Chondrocyte (in vitro differentiated cells): ENCODE results near the gene PTDSS2. TPM values are rescaled to one million over a fixed set of nuclear protein-coding genes. Genes with fewer than 3 reads are reported as not detected.

Experiments used
- DNase-seq: peaks from one replicate; pipeline ENCODE4 v3.0.0; 2021; ENCODE audit warnings: mixed read lengths, low spot score
- H3K27ac Mint-ChIP-seq: one replicate; pipeline ENCODE4 v1.8.0; 2021; ENCODE audit warnings: mild to moderate bottlenecking, moderate library complexity, mixed read lengths; ENCODE audit not compliant: unreplicated experiment
- H3K27me3 Mint-ChIP-seq: 2 replicates; pipeline ENCODE4 v1.8.0; 2021; ENCODE audit warnings: low read depth, mixed read lengths
- H3K36me3 Mint-ChIP-seq: 2 replicates; pipeline ENCODE4 v1.8.0; 2021; ENCODE audit warnings: low read depth, mixed read lengths
- H3K4me1 Mint-ChIP-seq: 2 replicates; pipeline ENCODE4 v1.8.0; 2021; ENCODE audit warnings: low read depth, mild to moderate bottlenecking, mixed read lengths
- H3K4me3 Mint-ChIP-seq: one replicate; pipeline ENCODE4 v1.8.0; 2021; ENCODE audit warnings: mild to moderate bottlenecking, moderate library complexity, mixed read lengths; ENCODE audit not compliant: unreplicated experiment
- H3K9me3 Mint-ChIP-seq: 2 replicates; pipeline ENCODE4 v1.8.0; 2021; ENCODE audit warnings: low read depth, mixed read lengths
- total RNA-seq: library from RNA; stranded (reverse); gene quantifications from 3 replicates; pipeline ENCODE4 v1.2.1, GENCODE V29; 2021
- TF ChIP-seq, protein P1 (sequence below): fragments of 200-600 bp; sonication (generic); IDR thresholded peaks from 2 replicates; pipeline ENCODE4 v1.5.0; 2021; ENCODE audit warnings: antibody characterized with exemption, mild to moderate bottlenecking, moderate library complexity

Gene PTDSS2
- total RNA-seq, 1 donor from 2014 or later, result 30.0 TPM

DNA sequence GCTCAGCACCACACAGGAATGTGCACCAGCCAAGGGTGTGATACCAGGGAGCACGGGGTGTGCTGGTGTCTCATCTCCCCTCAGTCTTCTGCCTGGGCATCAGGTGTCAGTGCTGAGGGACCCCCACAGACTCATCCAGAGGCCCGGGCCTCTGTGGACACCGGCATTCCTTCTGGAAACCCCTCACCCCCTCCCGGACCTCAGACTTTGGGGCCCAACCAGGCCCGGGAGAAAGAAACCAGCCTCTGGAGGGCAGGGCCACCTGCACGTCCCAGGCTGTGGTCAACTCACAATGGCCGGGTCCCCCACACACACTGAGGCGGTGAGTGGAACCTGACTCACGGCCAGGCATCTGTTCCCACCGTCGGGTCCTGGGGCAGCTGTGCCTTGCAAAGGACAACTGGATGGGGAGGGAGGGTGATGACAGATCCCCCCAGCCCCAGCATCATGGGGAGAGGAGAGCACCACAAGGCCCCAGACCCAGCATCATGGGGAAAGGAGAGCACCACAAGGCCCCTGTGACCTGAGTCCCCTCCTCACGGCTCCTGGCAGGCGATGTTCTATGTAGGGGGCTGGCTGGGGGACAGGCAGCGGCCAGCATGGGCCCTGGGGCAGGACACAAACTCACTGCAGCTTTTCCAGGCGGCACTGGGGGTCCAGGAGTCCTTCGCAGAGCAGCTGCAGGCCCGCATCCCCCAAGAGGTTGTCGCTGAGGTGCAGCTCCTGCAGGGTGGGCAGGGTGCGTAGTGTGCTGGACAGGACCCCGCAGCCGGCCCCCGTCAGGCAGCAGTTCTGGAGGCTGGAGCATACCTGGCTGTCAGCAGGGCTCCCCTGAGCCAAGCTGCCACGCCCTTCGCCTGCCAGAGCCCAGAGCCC, 49.4 kb downstream of the PTDSS2 start:
- Mint-ChIP-seq H3K9me3 (no peaks in the 10 kb centered on the region), H3K4me1 (peaks cover 11% of the 10 kb centered on the region), H3K4me3 (no peak overlapping the region), H3K36me3 (peaks cover 32% of the 10 kb centered on the region), H3K27ac (peak overlapping the region; percentile 27), H3K27me3 (no peaks in the 10 kb centered on the region)
- no peak for DNase-seq
- TF ChIP-seq, protein P1, sequence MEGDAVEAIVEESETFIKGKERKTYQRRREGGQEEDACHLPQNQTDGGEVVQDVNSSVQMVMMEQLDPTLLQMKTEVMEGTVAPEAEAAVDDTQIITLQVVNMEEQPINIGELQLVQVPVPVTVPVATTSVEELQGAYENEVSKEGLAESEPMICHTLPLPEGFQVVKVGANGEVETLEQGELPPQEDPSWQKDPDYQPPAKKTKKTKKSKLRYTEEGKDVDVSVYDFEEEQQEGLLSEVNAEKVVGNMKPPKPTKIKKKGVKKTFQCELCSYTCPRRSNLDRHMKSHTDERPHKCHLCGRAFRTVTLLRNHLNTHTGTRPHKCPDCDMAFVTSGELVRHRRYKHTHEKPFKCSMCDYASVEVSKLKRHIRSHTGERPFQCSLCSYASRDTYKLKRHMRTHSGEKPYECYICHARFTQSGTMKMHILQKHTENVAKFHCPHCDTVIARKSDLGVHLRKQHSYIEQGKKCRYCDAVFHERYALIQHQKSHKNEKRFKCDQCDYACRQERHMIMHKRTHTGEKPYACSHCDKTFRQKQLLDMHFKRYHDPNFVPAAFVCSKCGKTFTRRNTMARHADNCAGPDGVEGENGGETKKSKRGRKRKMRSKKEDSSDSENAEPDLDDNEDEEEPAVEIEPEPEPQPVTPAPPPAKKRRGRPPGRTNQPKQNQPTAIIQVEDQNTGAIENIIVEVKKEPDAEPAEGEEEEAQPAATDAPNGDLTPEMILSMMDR, result no peak

GRCh38 chr11:501001-501682, 51.1 kb downstream of the PTDSS2 start:
- H3K9me3 Mint-ChIP-seq, result no peaks in the 10 kb centered on the region
- no peak overlapping the region for H3K4me3 Mint-ChIP-seq
- DNase-seq, result no peak
- TF ChIP-seq, protein P1, result no peak
- H3K27ac Mint-ChIP-seq, result no peak overlapping the region
- H3K36me3 Mint-ChIP-seq, result peaks cover 25% of the 10 kb centered on the region
- H3K4me1 Mint-ChIP-seq, result peaks cover 26% of the 10 kb centered on the region
- H3K27me3 Mint-ChIP-seq, result no peaks in the 10 kb centered on the region

DNA sequence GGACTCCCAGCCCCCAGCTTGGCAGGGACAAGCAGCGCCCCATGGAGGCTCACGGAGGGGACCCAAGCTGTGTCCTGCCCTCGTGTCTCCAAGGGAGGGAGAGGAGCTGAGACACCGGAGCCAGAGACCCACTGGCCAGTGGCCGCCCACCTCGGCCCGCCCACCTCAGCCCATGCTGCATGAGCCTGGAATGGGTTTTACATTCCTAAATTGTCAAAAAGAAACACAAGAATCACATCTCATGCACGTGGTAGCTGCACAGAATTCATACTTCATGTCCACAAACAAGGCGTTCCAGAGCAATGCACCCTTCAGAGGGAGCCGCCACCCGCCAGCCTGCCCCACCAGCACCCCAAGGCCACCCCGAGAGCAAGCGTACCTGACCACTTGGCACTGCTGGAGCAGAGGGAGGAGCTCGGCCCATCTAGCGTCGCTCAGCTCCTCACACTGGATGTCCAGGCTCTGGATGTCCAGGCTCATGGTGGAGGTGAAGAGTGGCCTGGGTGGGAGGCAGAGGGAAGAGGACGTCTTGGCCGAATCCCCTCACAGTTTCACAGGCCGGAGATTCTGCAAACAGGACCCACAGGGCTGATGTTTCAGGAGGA, 51.7 kb downstream of the PTDSS2 start:
- Mint-ChIP-seq H3K36me3 (peaks cover 21% of the 10 kb centered on the region), H3K27me3 (no peaks in the 10 kb centered on the region), H3K27ac (no peak overlapping the region), H3K9me3 (no peaks in the 10 kb centered on the region), H3K4me3 (no peak overlapping the region), H3K4me1 (peaks cover 29% of the 10 kb centered on the region)
- TF ChIP-seq, protein P1, result no peak
- DNase-seq, result no peak

DNA sequence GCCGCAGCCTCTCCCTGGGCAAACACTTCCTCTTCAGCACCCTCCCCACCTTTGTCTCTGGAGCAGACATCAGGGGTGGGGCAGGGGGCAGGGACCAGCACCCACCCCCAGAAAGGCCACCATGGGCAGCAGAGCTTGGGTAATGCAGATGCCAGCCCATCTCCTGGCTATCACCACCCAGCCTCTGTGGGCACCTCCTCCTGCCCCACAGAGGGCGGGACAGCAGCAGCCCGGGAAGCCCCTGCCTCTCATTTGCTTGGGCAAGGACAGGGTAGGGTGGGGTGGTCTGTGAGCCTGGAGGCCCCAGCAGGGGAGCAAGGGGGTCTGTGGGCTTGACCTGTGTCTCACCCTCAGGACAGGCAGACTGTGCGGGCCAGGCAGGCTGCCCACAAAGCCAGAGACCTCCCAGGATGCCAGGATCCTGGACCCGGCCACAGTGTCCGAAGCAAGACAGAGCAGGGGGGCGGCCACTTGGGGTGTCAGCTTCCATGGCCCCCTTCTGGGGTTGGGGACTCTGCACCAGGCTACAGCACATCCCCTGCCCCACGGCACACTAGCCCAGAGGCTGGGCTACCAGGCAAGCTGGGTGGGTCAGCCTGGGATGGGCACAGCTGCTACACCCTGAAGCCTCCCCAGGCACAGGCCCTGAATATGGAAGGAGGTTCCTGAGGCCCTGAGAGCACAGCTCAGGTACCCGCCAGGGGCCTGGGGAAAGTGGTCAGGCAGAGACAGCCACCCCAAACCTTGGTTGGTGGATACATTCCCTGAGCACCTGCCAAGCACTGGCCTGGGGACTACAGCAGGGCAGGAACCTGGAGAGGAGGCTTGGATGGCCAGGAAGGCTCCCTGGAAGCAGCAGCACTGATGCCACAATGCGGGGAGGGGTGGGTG, 52.5 kb downstream of the PTDSS2 start:
- Mint-ChIP-seq H3K27ac (peak overlapping the region; percentile 49), H3K9me3 (no peaks in the 10 kb centered on the region), H3K4me3 (no peak overlapping the region), H3K36me3 (peaks cover 14% of the 10 kb centered on the region), H3K4me1 (peaks cover 26% of the 10 kb centered on the region), H3K27me3 (no peaks in the 10 kb centered on the region)
- no peak for DNase-seq
- TF ChIP-seq, protein P1, result no peak
